SK-N-SH (cell line): ENCODE data around the gene TTC3. TPM values are rescaled to one million over a fixed set of nuclear protein-coding genes. Genes with fewer than 3 reads are reported as not detected.

Source experiments
- ELF1 ChIP-seq: IDR thresholded peaks from 2 replicates; pipeline ENCODE4 v1.4.0; 2012
- EP300 ChIP-seq, 2 experiments: IDR thresholded peaks; 2 replicates each; pipeline versions ENCODE4 v1.4.0 to v1.6.1; 2012; ENCODE audit warnings: borderline replicate concordance in 1 of 2, low read depth in 1 of 2, low read length in 1 of 2
- FOXJ3 ChIP-seq: sonication (generic); formaldehyde crosslinking; IDR thresholded peaks from 2 replicates; pipeline ENCODE4 v1.5.1; 2020; ENCODE audit warnings: mild to moderate bottlenecking, missing genetic modification reagents
- FOXM1 ChIP-seq: IDR thresholded peaks from 2 replicates; pipeline ENCODE4 v1.4.0; 2012; ENCODE audit warnings: low read depth, mild to moderate bottlenecking
- GATA2 ChIP-seq: sonication (generic); formaldehyde crosslinking; IDR thresholded peaks from 2 replicates; pipeline ENCODE4 v1.5.0; 2020; ENCODE audit warnings: mild to moderate bottlenecking, missing genetic modification reagents
- NRF1 ChIP-seq: IDR thresholded peaks from 2 replicates; pipeline ENCODE4 v1.6.1; 2012; ENCODE audit warnings: low read depth, mild to moderate bottlenecking, low read length
- RFX5 ChIP-seq: IDR thresholded peaks from 2 replicates; pipeline ENCODE4 v1.6.1; 2012; ENCODE audit warnings: mild to moderate bottlenecking, improper control_type of control experiment, low read length
- SIN3A ChIP-seq: IDR thresholded peaks from 2 replicates; pipeline ENCODE4 v1.6.1; 2012; ENCODE audit warnings: low read depth, mild to moderate bottlenecking, low read length, moderate library complexity, borderline replicate concordance
- TCF12 ChIP-seq: IDR thresholded peaks from 2 replicates; pipeline ENCODE4 v1.4.0; 2012
- YY1 ChIP-seq: IDR thresholded peaks from 2 replicates; pipeline ENCODE4 v1.4.0; 2012; ENCODE audit warnings: low read depth, mild to moderate bottlenecking
- polyA plus RNA-seq, 3 experiments: library from polyadenylated mRNA; depleted of rRNA; stranded (reverse); fragments of >200 nt; gene quantifications; 2 replicates each; pipeline ENCODE4 v1.2.3, GENCODE V29; 2012
- TF ChIP-seq, protein P1 (sequence below): fragments of 150-350 bp; IDR thresholded peaks from 2 replicates; pipeline ENCODE4 v1.6.1; 2017; ENCODE audit warnings: antibody characterized with exemption, low read length, low read depth, borderline replicate concordance
- TF ChIP-seq, protein P2 (sequence below): IDR thresholded peaks from 2 replicates; pipeline ENCODE4 v1.4.0; 2012; ENCODE audit warnings: low read depth
- TF ChIP-seq, protein P3 (sequence below): IDR thresholded peaks from 2 replicates; pipeline ENCODE4 v1.6.1; 2012; ENCODE audit warnings: mild to moderate bottlenecking, low read depth, low read length, moderate library complexity
- TF ChIP-seq, protein P4 (sequence below): IDR thresholded peaks from 2 replicates; pipeline ENCODE4 v1.4.0; 2012; ENCODE audit warnings: low read depth, borderline replicate concordance
- TF ChIP-seq, protein P5 (sequence below): IDR thresholded peaks from 2 replicates; pipeline ENCODE4; 2012

The TTC3 gene
- polyA plus RNA-seq, 1 of the 3 experiments (the other 2 are of a cell fraction): 35.7 TPM

DNA sequence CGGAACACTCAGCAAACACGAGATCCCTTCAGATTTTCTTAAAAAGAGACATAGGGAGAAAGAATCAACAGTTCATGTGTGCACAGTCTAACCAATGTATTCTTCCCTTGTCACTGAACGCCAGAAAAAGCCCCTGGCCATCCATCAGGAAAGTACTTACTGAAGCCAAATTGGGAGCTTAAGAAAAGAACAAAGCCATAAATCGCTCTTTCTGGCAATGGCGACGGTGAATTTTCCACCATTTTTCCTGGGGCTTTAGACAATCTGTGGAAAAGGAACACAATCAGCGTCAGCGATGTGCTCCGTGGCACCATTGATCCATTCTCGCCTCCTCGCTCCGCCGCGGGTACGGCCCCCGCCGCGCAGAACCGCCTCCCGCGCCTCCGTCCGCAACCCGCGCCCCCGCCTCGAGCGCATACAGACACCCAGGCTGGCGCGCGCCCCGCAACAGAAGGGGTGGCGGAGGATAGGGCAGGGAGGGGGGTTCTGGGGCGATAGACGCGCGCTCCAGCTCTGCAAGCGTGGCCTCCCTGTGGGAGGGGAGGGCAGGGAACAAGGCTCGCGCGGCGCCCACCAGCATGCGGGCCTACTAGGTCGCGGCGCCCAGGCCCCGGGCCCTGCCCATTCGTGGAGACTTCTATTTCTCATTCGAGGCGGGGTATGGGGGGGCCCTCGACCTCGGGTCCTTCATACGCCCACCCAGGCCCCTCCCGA is 623 bp upstream of the TTC3 start (continued):
- TF ChIP-seq, protein P1, sequence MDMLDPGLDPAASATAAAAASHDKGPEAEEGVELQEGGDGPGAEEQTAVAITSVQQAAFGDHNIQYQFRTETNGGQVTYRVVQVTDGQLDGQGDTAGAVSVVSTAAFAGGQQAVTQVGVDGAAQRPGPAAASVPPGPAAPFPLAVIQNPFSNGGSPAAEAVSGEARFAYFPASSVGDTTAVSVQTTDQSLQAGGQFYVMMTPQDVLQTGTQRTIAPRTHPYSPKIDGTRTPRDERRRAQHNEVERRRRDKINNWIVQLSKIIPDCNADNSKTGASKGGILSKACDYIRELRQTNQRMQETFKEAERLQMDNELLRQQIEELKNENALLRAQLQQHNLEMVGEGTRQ: no peak
- no peak for TF ChIP-seq TCF12
- no peak for TF ChIP-seq GATA2
- no peak for TF ChIP-seq ELF1
- TF ChIP-seq, protein P2, sequence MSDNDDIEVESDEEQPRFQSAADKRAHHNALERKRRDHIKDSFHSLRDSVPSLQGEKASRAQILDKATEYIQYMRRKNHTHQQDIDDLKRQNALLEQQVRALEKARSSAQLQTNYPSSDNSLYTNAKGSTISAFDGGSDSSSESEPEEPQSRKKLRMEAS: peak; percentile 15; the same call in 1 of the 2 replicates
- 0 out of 2 replicates have a peak, but pooled peaks have one; percentile 63 for TF ChIP-seq SIN3A
- no peak for TF ChIP-seq RFX5
- TF ChIP-seq, protein P3, sequence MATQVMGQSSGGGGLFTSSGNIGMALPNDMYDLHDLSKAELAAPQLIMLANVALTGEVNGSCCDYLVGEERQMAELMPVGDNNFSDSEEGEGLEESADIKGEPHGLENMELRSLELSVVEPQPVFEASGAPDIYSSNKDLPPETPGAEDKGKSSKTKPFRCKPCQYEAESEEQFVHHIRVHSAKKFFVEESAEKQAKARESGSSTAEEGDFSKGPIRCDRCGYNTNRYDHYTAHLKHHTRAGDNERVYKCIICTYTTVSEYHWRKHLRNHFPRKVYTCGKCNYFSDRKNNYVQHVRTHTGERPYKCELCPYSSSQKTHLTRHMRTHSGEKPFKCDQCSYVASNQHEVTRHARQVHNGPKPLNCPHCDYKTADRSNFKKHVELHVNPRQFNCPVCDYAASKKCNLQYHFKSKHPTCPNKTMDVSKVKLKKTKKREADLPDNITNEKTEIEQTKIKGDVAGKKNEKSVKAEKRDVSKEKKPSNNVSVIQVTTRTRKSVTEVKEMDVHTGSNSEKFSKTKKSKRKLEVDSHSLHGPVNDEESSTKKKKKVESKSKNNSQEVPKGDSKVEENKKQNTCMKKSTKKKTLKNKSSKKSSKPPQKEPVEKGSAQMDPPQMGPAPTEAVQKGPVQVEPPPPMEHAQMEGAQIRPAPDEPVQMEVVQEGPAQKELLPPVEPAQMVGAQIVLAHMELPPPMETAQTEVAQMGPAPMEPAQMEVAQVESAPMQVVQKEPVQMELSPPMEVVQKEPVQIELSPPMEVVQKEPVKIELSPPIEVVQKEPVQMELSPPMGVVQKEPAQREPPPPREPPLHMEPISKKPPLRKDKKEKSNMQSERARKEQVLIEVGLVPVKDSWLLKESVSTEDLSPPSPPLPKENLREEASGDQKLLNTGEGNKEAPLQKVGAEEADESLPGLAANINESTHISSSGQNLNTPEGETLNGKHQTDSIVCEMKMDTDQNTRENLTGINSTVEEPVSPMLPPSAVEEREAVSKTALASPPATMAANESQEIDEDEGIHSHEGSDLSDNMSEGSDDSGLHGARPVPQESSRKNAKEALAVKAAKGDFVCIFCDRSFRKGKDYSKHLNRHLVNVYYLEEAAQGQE: no peak
- TF ChIP-seq EP300 (IDR thresholded peaks at IDR 0.05; ENCODE audit: borderline replicate concordance in 1 of 2, low read depth in 1 of 2, low read length in 1 of 2): no peak
- no peak for TF ChIP-seq FOXJ3 (CRISPR knock-in tag)
- TF ChIP-seq YY1: peak; percentile 33; the same call in 1 of the 2 replicates
- TF ChIP-seq, protein P4, sequence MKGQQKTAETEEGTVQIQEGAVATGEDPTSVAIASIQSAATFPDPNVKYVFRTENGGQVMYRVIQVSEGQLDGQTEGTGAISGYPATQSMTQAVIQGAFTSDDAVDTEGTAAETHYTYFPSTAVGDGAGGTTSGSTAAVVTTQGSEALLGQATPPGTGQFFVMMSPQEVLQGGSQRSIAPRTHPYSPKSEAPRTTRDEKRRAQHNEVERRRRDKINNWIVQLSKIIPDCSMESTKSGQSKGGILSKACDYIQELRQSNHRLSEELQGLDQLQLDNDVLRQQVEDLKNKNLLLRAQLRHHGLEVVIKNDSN: no peak
- TF ChIP-seq FOXM1: no peak
- TF ChIP-seq, protein P5, sequence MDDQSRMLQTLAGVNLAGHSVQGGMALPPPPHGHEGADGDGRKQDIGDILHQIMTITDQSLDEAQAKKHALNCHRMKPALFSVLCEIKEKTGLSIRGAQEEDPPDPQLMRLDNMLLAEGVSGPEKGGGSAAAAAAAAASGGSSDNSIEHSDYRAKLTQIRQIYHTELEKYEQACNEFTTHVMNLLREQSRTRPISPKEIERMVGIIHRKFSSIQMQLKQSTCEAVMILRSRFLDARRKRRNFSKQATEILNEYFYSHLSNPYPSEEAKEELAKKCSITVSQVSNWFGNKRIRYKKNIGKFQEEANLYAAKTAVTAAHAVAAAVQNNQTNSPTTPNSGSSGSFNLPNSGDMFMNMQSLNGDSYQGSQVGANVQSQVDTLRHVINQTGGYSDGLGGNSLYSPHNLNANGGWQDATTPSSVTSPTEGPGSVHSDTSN: no peak
- TF ChIP-seq NRF1: no peak
